KMS-11 (cell line): Measurements from ENCODE around the gene ST14.
"Not testable (repeated sequence)": the region's sequence is repeated elsewhere in the genome, so short reads cannot be mapped to it uniquely, and the experiment has no call there.

Experiments
- H2AFZ ChIP-seq: fragments of 200-600 bp; sonication (generic); 2 replicates; pipeline ENCODE4 v1.6.1; 2016; ENCODE audit warnings: antibody characterized with exemption, mixed run types, low read depth
- H3K27ac ChIP-seq: fragments of 200-600 bp; sonication (generic); 2 replicates; pipeline ENCODE4 v1.6.1; 2016; ENCODE audit warnings: mild to moderate bottlenecking, mixed run types
- H3K27me3 ChIP-seq: fragments of 200-600 bp; sonication (generic); 2 replicates; pipeline ENCODE4 v1.6.1; 2017; ENCODE audit warnings: mild to moderate bottlenecking, low read depth, mixed run types, moderate library complexity; ENCODE audit not compliant: insufficient read depth
- H3K36me3 ChIP-seq: fragments of 200-600 bp; sonication (generic); 2 replicates; pipeline ENCODE4 v1.6.1; 2017; ENCODE audit warnings: mild to moderate bottlenecking, mixed run types; ENCODE audit not compliant: insufficient read depth
- H3K4me1 ChIP-seq: fragments of 200-600 bp; sonication (generic); 2 replicates; pipeline ENCODE4 v1.6.1; 2016; ENCODE audit warnings: mild to moderate bottlenecking, low read depth, mixed run types; ENCODE audit not compliant: poor library complexity, severe bottlenecking
- H3K4me2 ChIP-seq: fragments of 200-600 bp; sonication (generic); 2 replicates; pipeline ENCODE4 v1.7.0; 2016; ENCODE audit warnings: mild to moderate bottlenecking, mixed run types
- H3K4me3 ChIP-seq: fragments of 200-600 bp; sonication (generic); IDR thresholded peaks from 2 replicates; pipeline ENCODE4 v1.6.1; 2017; ENCODE audit warnings: low read depth, low read length, mixed read lengths; ENCODE audit not compliant: insufficient read depth
- H3K79me2 ChIP-seq: fragments of 200-600 bp; sonication (generic); 2 replicates; pipeline ENCODE4 v1.6.1; 2016; ENCODE audit warnings: low read depth, mixed run types; ENCODE audit not compliant: insufficient read depth
- H3K9ac ChIP-seq: fragments of 200-600 bp; sonication (generic); 2 replicates; pipeline ENCODE4 v1.6.1; 2016; ENCODE audit warnings: mild to moderate bottlenecking, mixed run types
- H4K20me1 ChIP-seq: fragments of 200-600 bp; sonication (generic); 2 replicates; pipeline ENCODE4 v1.6.1; 2016; ENCODE audit warnings: mild to moderate bottlenecking, mixed run types; ENCODE audit not compliant: insufficient read depth
- CTCF ChIP-seq: fragments of 200-600 bp; sonication (generic); conservative IDR thresholded peaks from 2 replicates; pipeline ENCODE4 v1.6.1; 2017; ENCODE audit warnings: low read depth, mild to moderate bottlenecking, antibody characterized with exemption, low read length, moderate library complexity, mixed read lengths

Gene ST14

GRCh38 chr11:130190371-130190881, 30.8 kb downstream of the ST14 start:
- no peak overlapping the region for H3K4me2 ChIP-seq
- peaks cover 12% of the 10 kb centered on the region; the same call in 1 of the 2 replicates for H3K79me2 ChIP-seq
- H2AFZ ChIP-seq: no peak overlapping the region
- TF ChIP-seq CTCF: no peak
- no peaks in the 10 kb centered on the region for H3K27me3 ChIP-seq
- no peak overlapping the region for H3K4me3 ChIP-seq
- H3K27ac ChIP-seq: no peak overlapping the region
- no peaks in the 10 kb centered on the region for H4K20me1 ChIP-seq
- H3K36me3 ChIP-seq: no peaks in the 10 kb centered on the region
- no peaks in the 10 kb centered on the region for H3K4me1 ChIP-seq
- H3K9ac ChIP-seq: no peak overlapping the region

- Histone ChIP-seq H3K4me2 (no peak overlapping the region), H3K79me2 (peaks cover under 1% of the 10 kb centered on the region; the same call in 1 of the 2 replicates), H2AFZ (no peak overlapping the region), H3K9ac (no peak overlapping the region), H3K27ac (no peak overlapping the region), H3K4me3 (no peak overlapping the region), H3K36me3 (no peaks in the 10 kb centered on the region; the same call in 1 of the 2 replicates), H3K4me1 (no peaks in the 10 kb centered on the region), H3K27me3 (no peaks in the 10 kb centered on the region), H4K20me1 (no peaks in the 10 kb centered on the region)
- no peak for TF ChIP-seq CTCF
Observed at GRCh38 chr11:130191896-130192295, 32.3 kb downstream of the ST14 start.

GRCh38 chr11:130192845-130193267, 33.3 kb downstream of the ST14 start:
- no peak overlapping the region for H2AFZ ChIP-seq
- no peaks in the 10 kb centered on the region for H3K27me3 ChIP-seq
- no peaks in the 10 kb centered on the region for H3K79me2 ChIP-seq
- H4K20me1 ChIP-seq: no peaks in the 10 kb centered on the region
- H3K36me3 ChIP-seq: no peaks in the 10 kb centered on the region; the same call in 1 of the 2 replicates
- TF ChIP-seq CTCF: no peak
- no peak overlapping the region for H3K9ac ChIP-seq
- no peak overlapping the region for H3K4me3 ChIP-seq
- H3K4me1 ChIP-seq: no peaks in the 10 kb centered on the region
- H3K4me2 ChIP-seq: no peak overlapping the region
- H3K27ac ChIP-seq: no peak overlapping the region

- not testable (repeated sequence) for H3K4me1 ChIP-seq, H3K27me3 ChIP-seq, H3K4me3 ChIP-seq, H3K79me2 ChIP-seq, H2AFZ ChIP-seq, H3K36me3 ChIP-seq, H4K20me1 ChIP-seq, H3K9ac ChIP-seq, H3K27ac ChIP-seq, H3K4me2 ChIP-seq
Observed at GRCh38 chr11:130193551-130193950, 34.0 kb downstream of the ST14 start.

GRCh38 chr11:130194241-130195023, 34.9 kb downstream of the ST14 start:
- Histone ChIP-seq H3K4me2 (no peak overlapping the region), H3K27ac (no peak overlapping the region), H3K9ac (no peak overlapping the region), H4K20me1 (no peaks in the 10 kb centered on the region), H3K4me1 (no peaks in the 10 kb centered on the region), H3K4me3 (no peak overlapping the region), H3K79me2 (no peaks in the 10 kb centered on the region), H2AFZ (no peak overlapping the region), H3K27me3 (no peaks in the 10 kb centered on the region), H3K36me3 (no peaks in the 10 kb centered on the region; the same call in 1 of the 2 replicates)
- TF ChIP-seq CTCF: no peak
